NB4 (cell line): ENCODE results near the gene TSPAN5.

Experiments used
- DNase-seq: peaks from one replicate; pipeline ENCODE4 v3.0.0; 2010; ENCODE audit warnings: low read depth
- H3K4me3 ChIP-seq: one replicate; pipeline ENCODE4 v1.5.1; 2011; ENCODE audit warnings: mild to moderate bottlenecking, low read depth, low read length, moderate library complexity
- CTCF ChIP-seq: IDR thresholded peaks from one replicate; pipeline ENCODE4 v1.5.1; 2012; ENCODE audit warnings: low read depth, low read length
- MAX ChIP-seq: IDR thresholded peaks from 2 replicates; pipeline ENCODE4 v1.6.1; 2011; ENCODE audit warnings: low read depth, low read length
- MYC ChIP-seq: IDR thresholded peaks from 2 replicates; pipeline ENCODE4 v1.6.1; 2011; ENCODE audit warnings: low read depth, low read length
- POLR2A ChIP-seq: IDR thresholded peaks from 2 replicates; pipeline ENCODE4 v1.6.1; 2011; ENCODE audit warnings: mild to moderate bottlenecking; ENCODE audit not compliant: insufficient read length; ENCODE audit errors: extremely low read depth

The TSPAN5 gene

GRCh38 chr4:98508829-98509598 lies 149.4 kb downstream of the TSPAN5 start:
- TF ChIP-seq CTCF: no peak
- H3K4me3 ChIP-seq: no peak overlapping the region
- no peak for DNase-seq

- no peak overlapping the region for H3K4me3 ChIP-seq
- DNase-seq: no peak
- TF ChIP-seq POLR2A: no peak
- TF ChIP-seq MAX: no peak
- TF ChIP-seq MYC: no peak
- no peak for TF ChIP-seq CTCF
Measured at GRCh38 chr4:98508248-98508647, 150.2 kb downstream of the TSPAN5 start.

- H3K4me3 ChIP-seq: no peak overlapping the region
- TF ChIP-seq POLR2A (no peak), MYC (no peak), CTCF (no peak), MAX (no peak)
- DNase-seq: no peak
Measured at GRCh38 chr4:98507299-98507698, 151.1 kb downstream of the TSPAN5 start.

- no peak overlapping the region for H3K4me3 ChIP-seq
- DNase-seq: peak; percentile 32
- peak; percentile 40 for TF ChIP-seq CTCF
- TF ChIP-seq POLR2A: no peak
Measured at GRCh38 chr4:98506462-98507132, 151.8 kb downstream of the TSPAN5 start.

- DNase-seq: no peak
- no peak for TF ChIP-seq POLR2A
- TF ChIP-seq MAX: no peak
- no peak for TF ChIP-seq CTCF
- no peak for TF ChIP-seq MYC
- no peak overlapping the region for H3K4me3 ChIP-seq
Measured at GRCh38 chr4:98505992-98506391, 152.4 kb downstream of the TSPAN5 start.

GRCh38 chr4:98504091-98504490 lies 154.3 kb downstream of the TSPAN5 start:
- no peak overlapping the region for H3K4me3 ChIP-seq
- DNase-seq: no peak
- TF ChIP-seq MYC (no peak), POLR2A (no peak), MAX (no peak), CTCF (no peak)
